GM19351 (cell line): ENCODE results near the gene PDZD2.

Source experiments
- ATAC-seq: cut with Tn5 transposase; IDR thresholded peaks from one replicate; pipeline ENCODE4 v1.9.1; 2021; ENCODE audit warnings: mild to moderate bottlenecking, moderate library complexity; ENCODE audit not compliant: unreplicated experiment

PDZD2 gene

DNA sequence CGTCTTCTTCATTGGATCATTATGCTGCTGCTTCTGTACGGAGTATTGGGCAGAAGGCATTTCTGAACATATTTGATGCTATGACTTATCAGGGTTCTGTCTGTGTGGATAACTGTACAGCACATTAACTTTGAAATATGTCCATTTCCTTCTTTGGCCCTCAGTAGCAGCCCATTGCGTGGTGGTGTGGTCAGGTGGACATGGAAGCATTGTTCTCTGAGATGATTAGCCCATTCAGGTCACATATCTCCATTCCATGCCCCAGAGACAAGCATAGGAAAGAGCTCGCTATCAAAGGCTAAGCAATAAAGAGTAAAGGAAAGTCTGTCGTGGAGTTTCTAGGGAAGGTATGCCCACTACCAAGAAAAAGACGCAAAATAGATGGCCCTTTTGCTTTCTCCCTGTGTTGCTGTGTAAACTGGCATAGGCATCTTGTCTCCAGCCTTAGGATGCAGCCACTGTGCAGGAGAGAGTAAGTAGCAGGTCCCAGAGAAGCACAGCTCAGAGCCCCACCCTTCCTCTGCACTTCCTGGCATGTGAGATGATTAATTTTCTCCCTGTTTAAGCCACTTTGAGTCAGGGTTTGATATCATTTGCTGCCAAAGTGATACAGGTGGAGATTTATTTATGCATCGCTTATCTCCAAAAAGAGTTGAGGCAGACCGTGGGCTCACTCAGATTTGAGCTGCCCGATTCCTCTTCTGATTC, 221.9 kb downstream of the PDZD2 start:
- no peak for ATAC-seq

DNA sequence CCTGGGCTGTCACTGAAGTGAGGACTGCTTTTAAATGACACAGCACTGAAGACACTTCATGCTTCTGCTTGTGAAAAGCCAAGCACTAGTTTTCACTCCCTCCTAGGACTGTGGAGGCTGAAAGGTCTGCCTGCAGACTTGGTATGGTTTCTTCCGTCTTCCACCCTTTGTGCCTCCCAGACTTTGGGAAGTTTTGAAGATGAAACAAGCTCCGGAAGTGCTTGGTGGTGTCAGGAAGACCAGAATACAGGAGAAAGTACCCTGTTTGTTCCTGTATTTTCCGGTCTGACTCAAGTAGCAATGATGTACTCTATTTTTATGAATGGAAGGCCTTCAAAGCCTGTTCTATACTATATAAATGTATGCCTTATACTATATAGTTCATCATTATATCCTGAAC, 222.7 kb downstream of the PDZD2 start:
- no peak for ATAC-seq

DNA sequence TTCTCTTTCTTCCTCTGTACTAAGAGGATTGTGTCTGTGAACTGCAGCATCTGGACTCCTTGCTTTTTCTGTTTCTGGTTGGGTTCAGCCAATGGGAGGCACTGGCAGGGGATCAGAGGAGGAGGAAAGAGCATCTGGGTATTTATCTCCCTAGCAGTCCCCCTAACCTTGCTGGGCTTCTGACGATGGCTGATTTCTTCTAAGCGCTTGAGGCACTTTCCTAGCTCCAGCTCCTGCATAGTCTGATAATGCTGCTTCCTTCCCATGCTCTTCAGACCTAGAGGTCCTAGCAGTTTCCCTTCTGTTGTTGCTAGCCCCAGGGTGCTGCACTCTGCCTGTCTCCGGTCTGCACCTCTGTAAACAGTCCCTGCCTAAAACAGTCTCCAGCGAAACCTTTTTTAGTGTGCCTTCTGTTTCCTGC, 225.1 kb downstream of the PDZD2 start:
- ATAC-seq = no peak

DNA sequence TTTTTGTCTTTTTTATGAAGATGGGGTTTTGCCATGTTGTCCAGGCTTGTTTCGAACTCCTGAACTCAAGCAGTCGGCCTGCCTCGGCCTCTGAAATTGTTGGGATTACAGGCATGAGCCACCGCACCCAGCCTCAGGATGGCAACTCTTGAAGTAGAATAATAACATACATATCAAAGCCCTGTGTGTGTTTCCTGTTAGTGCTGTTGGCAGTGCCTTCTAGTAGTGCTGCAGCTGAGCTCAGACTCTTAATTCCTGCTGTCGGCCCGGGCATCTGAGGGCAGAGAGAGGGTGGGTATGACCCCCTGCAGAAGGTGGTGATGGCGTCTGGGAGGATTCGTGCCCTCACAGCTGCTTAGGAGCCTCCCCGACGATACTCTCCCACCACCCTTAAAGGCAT, 227.2 kb downstream of the PDZD2 start:
- no peak for ATAC-seq

GRCh38 chr5:31867219-31867618, 228.3 kb downstream of the PDZD2 start:
- no peak for ATAC-seq

DNA sequence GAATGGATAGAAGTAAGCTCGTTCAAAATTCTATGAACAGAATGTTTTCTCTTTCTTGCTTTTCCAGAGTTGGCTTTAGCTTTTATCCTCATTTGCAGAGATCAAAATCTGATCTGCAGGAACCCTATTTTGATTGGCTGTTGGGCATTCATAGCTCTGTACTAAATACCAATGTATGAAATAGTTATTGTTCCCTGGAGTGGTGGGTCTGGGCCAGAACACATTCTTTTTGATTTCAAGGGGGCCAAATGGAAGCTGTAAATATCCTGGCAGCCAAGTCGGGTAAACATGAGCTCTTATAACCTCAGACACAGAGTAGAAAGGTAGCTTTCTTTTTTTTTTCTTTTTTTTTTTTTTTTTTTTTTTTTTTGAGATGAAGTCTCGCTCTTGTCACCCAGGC, 241.5 kb downstream of the PDZD2 start:
- ATAC-seq = no peak

DNA sequence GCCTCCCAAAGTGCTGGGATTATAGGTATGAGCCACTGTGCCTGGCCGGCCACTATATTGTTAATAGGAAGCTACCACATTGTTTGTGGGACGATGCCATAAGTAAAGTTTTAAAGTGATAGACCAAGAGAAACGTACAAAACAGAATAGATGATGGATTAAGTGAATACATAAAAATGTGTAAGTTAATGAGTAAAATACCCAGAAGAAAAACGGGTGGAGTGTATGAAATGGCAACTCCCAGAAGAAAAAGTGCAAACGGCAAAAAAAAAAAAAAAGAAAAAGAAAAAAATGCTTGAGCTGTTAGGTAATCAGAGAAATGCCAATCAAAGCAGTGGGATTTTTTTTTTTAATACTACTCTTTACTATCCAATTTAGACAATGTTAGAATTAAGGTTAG, 246.0 kb downstream of the PDZD2 start:
- ATAC-seq = no peak

DNA sequence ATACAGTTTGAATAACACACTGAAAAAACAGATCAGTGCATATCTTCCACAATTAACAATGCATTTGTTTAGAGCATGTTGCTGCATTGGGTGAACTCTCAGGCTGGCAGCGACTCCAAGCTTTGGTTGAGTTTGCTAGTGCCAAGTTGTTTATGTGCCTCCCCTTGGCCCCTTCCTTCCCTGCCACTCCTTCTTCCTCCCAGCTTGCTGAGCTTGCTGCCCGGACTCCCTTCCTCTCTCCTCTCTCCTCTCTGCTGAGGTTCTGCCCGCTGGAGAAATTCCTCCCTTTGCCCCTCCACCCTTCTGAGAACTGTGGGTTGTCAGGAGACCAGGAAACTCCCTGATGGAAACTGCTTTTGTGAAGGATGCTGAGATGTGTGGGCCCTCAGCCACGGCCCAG, 247.3 kb downstream of the PDZD2 start:
- ATAC-seq = no peak

GRCh38 chr5:31887556-31887955, 248.6 kb downstream of the PDZD2 start:
- no peak for ATAC-seq

- ATAC-seq = no peak
These were observed 249.6 kb downstream of the PDZD2 start for GRCh38 chr5:31888564-31888963.

- no peak for ATAC-seq
These were observed 250.2 kb downstream of the PDZD2 start for GRCh38 chr5:31889001-31889561.

DNA sequence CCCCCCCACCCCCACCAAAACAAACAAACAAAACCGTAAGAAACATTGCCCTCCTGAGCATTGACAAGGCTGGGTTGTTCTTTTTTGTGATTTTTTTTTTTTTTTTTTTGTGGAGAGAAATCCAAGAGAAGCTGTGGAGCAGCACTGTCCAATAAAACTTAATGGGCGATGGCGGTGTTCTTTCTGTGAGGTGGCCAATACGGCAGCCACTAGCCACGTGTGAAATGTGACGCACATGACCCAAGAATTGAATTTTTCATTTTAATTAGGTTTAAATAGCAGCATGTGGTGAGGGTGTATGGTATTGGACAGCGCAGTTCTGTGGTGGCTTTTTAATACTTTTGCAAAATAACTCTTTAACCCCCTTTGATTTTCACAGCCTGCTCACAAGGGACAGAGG, 251.1 kb downstream of the PDZD2 start:
- ATAC-seq = no peak

DNA sequence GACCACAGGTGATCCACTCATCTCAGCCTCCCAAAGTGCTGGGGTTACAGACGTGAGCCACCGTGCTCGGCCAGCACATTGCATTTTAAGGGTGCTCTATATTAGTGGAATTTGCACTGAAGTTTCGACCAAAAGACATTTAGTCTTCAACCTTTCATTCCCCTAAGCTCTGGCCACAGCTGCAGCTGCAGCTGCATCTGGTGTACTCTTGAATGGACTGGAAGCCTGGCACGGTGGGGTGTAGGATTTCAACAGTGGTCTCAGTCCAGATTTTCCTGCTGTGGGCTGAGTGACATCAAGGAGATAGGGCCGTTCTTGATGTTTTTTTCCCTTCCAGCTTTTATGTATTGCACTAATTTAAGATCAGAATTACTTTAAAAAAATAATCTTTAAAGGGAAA, 255.2 kb downstream of the PDZD2 start:
- no peak for ATAC-seq

GRCh38 chr5:31895199-31895820, 256.4 kb downstream of the PDZD2 start:
- ATAC-seq = no peak

- ATAC-seq = no peak
These were observed 259.2 kb downstream of the PDZD2 start for GRCh38 chr5:31898036-31898632.

DNA sequence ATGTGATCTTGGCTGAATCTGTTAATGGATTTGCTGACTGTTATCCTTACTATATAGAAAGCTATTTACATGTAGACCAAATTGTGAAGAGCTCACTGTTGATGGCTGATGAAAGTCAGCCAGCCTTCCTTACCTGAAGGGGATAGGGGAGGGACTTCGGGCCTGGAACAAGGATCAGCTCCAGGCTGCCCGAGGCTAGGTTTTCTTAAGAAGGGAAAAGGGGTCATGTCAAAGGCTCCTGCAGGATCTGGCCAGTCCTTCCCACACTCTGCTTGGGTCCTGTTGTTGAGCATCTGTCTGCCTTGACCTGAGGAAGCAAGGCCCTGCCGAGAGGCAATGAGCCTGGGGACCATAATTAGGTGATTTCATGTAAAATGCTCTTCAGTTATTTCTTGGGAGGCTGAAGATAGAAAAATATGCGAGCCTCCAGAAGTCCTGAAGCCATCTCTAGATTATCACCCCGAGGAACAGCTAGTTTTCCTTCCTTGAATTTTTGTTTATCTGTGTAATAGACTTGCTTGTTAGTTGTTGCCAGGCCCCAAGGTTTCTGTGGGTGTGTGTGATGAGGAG, 261.4 kb downstream of the PDZD2 start:
- no peak for ATAC-seq

- no peak for ATAC-seq
These were observed 263.0 kb downstream of the PDZD2 start for GRCh38 chr5:31901807-31902530.

DNA sequence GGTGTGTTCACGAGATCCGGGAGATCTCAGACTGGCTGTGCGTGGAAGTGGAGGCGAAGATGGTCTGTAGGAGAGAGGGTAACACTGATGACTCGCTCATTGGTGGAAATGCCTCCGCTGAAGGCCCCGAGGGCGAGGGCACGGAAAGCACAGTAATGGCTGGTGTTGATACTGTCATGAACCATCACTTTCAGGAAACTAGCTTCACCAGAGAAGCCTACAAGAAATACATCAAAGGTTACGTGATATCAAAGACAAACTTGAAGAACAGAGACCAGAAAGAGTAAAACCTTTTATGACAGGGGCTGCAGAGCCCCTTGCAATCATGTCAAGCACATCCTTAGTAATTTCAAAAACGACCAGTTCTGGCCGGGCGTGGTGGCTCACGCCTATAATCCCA, 269.5 kb downstream of the PDZD2 start:
- no peak for ATAC-seq

DNA sequence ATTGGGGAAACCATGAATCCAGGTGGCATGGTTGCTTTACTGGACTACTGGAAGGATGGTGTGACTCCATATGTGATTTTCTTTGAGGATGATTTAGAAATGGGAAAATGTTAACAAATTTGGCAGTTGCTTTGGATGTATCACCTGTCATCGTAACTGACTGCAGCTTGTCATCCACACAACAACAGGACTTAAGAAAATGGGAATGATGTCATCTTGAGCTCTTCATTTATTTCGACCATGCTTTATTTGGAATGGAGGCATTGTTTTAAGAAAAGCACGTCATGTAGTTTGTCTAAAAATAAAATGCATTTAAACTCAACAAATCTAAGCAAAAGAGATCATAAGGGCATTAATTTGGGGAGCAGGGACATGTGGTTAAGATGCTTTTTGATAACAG, 270.1 kb downstream of the PDZD2 start:
- no peak for ATAC-seq

- ATAC-seq = no peak
These were observed 272.6 kb downstream of the PDZD2 start for GRCh38 chr5:31911291-31912265.
